Esophagus muscularis mucosa (tissue), 4 donors: ENCODE results near the gene ENDOG. TPM values are rescaled to one million over a fixed set of nuclear protein-coding genes. Genes with fewer than 3 reads are reported as not detected.
"Not testable (repeated sequence)": the region's sequence is repeated elsewhere in the genome, so short reads cannot be mapped to it uniquely, and the experiment has no call there.

Experiments used
- DNase-seq: peaks from one replicate; pipeline ENCODE4 v3.0.0-alpha.2; 2017; ENCODE audit errors: extremely low spot score
- H3K27ac ChIP-seq, 4 donors: fragments of 200-600 bp; sonication (generic); replicated peaks in 1 of 4; 1 replicate in 3 of 4; 2 replicates in 1 of 4; pipeline ENCODE4 v1.5.1; 2016 to 2019; ENCODE audit warnings: mild to moderate bottlenecking in 1 of 4
- H3K27me3 ChIP-seq, 4 donors: fragments of 200-600 bp; sonication (generic); one replicate each; pipeline versions ENCODE4 v1.5.1 to v1.6.0; 2016 to 2019
- H3K36me3 ChIP-seq, 4 donors: fragments of 200-600 bp; sonication (generic); one replicate each; pipeline ENCODE4 v1.5.1; 2016 to 2019
- H3K4me1 ChIP-seq, 4 donors: fragments of 200-600 bp; sonication (generic); one replicate each; pipeline ENCODE4 v1.5.1; 2016 to 2019
- H3K4me3 ChIP-seq, 4 donors: fragments of 200-600 bp; sonication (generic); 1 replicate in 2 of 4; 2 replicates in 2 of 4; pipeline ENCODE4 v1.5.1; 2016 to 2019; ENCODE audit warnings: mild to moderate bottlenecking in 4 of 4, moderate library complexity in 1 of 4
- H3K9me3 ChIP-seq, 4 donors: fragments of 200-600 bp; sonication (generic); 1 replicate in 3 of 4; 2 replicates in 1 of 4; pipeline ENCODE4 v1.5.1; 2016 to 2019
- EP300 ChIP-seq: sonication (generic); formaldehyde crosslinking; IDR thresholded peaks from one replicate; pipeline ENCODE4 v1.6.1; 2017; ENCODE audit warnings: antibody characterized with exemption
- POLR2A ChIP-seq: fragments of 450-650 bp; IDR thresholded peaks from one replicate; pipeline ENCODE4 v1.6.1; 2017; ENCODE audit warnings: antibody characterized with exemption, moderate library complexity, mild to moderate bottlenecking, low read depth
- POLR2AphosphoS5 ChIP-seq, 2 donors: sonication (generic); formaldehyde crosslinking; IDR thresholded peaks; one replicate each; pipeline ENCODE4 v1.6.1; 2017; ENCODE audit warnings: antibody characterized with exemption in 2 of 2
- WGBS: methylation state at CpG from one replicate; pipeline ENCODE4 v1.1.5; 2018; 5-methylcytosine and 5-hydroxymethylcytosine counted together
- intact Hi-C: fragments of 100-400 bp; cut with DNase I; formaldehyde crosslinking; loops from one replicate; pipeline ENCODE4 v1.15.1; 2023
- total RNA-seq, 4 donors: library from RNA; depleted of rRNA; stranded (reverse); fragments of >200 nt; gene quantifications; one replicate each; pipeline versions ENCODE4 v1.1.0 to v1.2.1, GENCODE V29; 2016
- TF ChIP-seq, protein P1 (sequence below), 3 experiments: fragments of 200-600 bp in 2 of 3; fragments of 450-650 bp in 1 of 3; sonication (generic) in 2 of 3; IDR thresholded peaks; one replicate each; pipeline ENCODE4 v1.5.1; 2017 to 2019; ENCODE audit warnings: antibody characterized with exemption in 3 of 3, mild to moderate bottlenecking in 2 of 3, moderate library complexity in 1 of 3

The ENDOG gene
- total RNA-seq, 4 donors from 2014 or later: 21.4 to 44.5 (median 37.5) TPM

DNA sequence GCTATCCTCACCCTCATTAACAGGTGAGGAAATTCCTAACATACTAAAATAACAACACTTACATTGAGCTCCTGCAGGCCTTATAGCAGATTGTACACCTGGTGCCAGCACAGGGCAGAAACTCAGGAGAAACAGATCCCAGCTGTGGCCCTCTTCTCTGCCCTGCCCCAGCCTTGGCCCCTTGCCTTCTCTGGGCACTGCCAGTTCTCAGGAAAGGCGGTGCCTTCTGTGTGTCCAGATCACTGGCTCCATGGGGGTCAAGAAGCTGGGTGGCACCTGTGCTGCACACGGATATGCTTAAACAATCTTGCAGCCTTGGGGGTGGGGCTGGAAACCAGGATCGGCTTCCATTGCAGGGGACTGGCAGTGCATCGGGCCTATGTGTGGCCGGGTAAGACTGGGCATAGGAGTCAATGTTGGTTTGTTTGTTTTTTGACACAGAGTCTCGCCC, 44.1 kb downstream of the ENDOG start:
- intact Hi-C loops: no loop called here
- no peak for DNase-seq
- H3K9me3 ChIP-seq: no peaks in the 10 kb centered on the region
- TF ChIP-seq POLR2A (no peak), EP300 (no peak), POLR2AphosphoS5 (IDR thresholded peaks at IDR 0.05) (no peak)
- TF ChIP-seq, protein P1, sequence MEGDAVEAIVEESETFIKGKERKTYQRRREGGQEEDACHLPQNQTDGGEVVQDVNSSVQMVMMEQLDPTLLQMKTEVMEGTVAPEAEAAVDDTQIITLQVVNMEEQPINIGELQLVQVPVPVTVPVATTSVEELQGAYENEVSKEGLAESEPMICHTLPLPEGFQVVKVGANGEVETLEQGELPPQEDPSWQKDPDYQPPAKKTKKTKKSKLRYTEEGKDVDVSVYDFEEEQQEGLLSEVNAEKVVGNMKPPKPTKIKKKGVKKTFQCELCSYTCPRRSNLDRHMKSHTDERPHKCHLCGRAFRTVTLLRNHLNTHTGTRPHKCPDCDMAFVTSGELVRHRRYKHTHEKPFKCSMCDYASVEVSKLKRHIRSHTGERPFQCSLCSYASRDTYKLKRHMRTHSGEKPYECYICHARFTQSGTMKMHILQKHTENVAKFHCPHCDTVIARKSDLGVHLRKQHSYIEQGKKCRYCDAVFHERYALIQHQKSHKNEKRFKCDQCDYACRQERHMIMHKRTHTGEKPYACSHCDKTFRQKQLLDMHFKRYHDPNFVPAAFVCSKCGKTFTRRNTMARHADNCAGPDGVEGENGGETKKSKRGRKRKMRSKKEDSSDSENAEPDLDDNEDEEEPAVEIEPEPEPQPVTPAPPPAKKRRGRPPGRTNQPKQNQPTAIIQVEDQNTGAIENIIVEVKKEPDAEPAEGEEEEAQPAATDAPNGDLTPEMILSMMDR (IDR thresholded peaks at IDR 0.05): no peak
- 89% methylated on average over 4 of the region's 6 CpGs for WGBS
- H3K27ac ChIP-seq: no peak overlapping the region
- H3K36me3 ChIP-seq: no peaks in the 10 kb centered on the region
- H3K4me1 ChIP-seq: peaks cover 0 to 7% (median 4%) of the 10 kb centered on the region in 4 donors
- no peaks in the 10 kb centered on the region for H3K27me3 ChIP-seq
- H3K4me3 ChIP-seq: no peak overlapping the region

DNA sequence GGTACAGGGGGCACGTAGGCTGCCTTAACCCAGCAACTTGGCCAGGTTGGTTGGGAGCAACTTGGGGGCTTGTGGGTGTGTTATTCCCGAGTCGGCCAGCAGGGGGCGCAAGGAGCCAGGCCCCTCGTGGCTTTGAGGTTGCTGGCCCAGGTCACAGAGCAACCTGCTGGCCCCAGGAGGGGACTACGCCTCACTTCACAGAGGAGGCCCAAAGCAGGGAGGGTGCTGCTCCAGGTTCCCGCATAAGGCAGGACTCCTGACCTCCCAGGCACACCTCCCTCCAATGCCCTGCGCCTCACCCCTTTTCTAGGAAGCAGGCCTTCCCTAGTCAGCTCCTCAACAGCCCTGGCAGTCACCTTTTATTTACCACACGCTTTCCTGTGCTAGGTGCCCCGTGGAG, 45.3 kb downstream of the ENDOG start:
- no peak overlapping the region for H3K27ac ChIP-seq
- H3K27me3 ChIP-seq: no peaks in the 10 kb centered on the region
- H3K9me3 ChIP-seq: no peaks in the 10 kb centered on the region

DNA sequence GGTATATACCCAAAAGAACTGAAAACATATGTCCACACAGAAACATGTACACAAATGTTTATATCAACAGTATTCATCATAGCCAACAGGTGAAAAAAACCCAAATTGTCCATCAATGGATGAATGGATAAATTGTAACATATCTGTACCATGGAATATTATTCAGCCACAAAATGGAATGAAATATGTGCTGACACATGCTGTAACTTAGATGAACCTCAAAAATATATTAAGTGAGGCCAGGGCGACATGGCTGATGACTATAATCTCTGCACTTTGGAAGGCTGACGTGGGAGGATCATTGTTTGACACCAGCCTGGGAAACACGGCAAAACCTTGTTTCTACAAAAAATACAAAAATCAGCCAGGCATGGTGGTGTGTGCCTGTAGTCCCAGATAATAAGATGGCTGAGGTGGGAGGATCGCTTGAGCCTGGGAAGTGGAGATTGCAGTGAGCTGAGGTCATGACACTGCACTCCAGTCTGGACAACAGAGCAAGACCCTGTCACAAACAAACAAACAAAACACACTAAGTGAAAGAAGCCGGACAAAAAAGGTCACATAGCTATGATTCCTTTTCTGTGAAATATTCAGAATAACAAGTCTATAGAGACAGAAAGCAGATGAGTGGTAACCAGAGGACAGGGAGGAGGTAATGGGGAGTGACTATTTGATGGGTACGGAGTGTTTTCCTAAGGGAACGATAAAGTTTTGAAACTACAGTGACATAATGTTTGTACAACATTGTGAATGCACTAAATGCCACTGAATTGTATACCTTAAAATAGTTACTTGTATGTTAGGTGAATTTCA, 52.0 kb downstream of the ENDOG start:
- Histone ChIP-seq H3K4me1 (no peaks in the 10 kb centered on the region), H3K36me3 (peaks cover 0 to 19% (median 4%) of the 10 kb centered on the region in 4 donors), H3K4me3 (no peak overlapping the region), H3K27ac (no peak overlapping the region), H3K9me3 (no peaks in the 10 kb centered on the region), H3K27me3 (no peaks in the 10 kb centered on the region)
- intact Hi-C loops: no loop called here
- no peak for DNase-seq
- TF ChIP-seq POLR2AphosphoS5 (IDR thresholded peaks at IDR 0.05) (no peak), EP300 (no peak), POLR2A (no peak)
- TF ChIP-seq, protein P1 (IDR thresholded peaks at IDR 0.05): no peak
- 82% methylated on average over 7 of the region's 7 CpGs for WGBS

More for the DNA sequence above, 45.3 kb downstream of the ENDOG start:
- WGBS: 51% methylated on average over 5 of the region's 10 CpGs
- intact Hi-C loops: loop anchor here (1.0 kb wide), 1 partner anchor 65 kb away; no protein-coding TSS in a partner anchor
- TF ChIP-seq POLR2AphosphoS5 (IDR thresholded peaks at IDR 0.05): peak in 1 of 2 donors; percentile 30
- no peak for TF ChIP-seq EP300
- TF ChIP-seq, protein P1 (IDR thresholded peaks at IDR 0.05): peak; percentile 91 to 98 (median 98)
- no peak for TF ChIP-seq POLR2A
- no peaks in the 10 kb centered on the region for H3K36me3 ChIP-seq
- no peak overlapping the region for H3K4me3 ChIP-seq
- peaks cover 0 to 7% (median 4%) of the 10 kb centered on the region in 4 donors for H3K4me1 ChIP-seq
- no peak for DNase-seq

DNA sequence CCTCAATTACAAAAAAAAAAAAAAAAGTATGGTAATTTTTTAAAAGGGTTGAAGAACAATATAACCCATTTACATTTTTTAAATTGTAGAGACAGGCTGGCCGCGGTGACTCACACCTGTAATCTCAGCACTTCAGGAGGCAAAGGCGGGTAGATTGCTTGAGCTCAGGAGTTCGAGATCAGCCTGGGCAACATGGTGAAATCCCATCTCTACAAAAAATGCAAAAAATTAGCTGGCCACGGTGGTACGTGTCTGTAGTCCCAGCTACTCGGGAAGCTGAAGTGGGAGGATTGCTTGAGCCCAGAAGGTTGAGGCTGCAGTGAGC, 52.6 kb downstream of the ENDOG start:
- H3K36me3 ChIP-seq: peaks cover 0 to 19% (median 4%) of the 10 kb centered on the region in 4 donors

More for the DNA sequence above, 52.6 kb downstream of the ENDOG start:
- H3K4me1 ChIP-seq, DNase-seq, H3K27ac ChIP-seq, H3K9me3 ChIP-seq, H3K27me3 ChIP-seq, intact Hi-C loops, H3K4me3 ChIP-seq: not testable (repeated sequence)
- WGBS: 95% methylated on average over 7 of the region's 7 CpGs

Other genes starting within 250 kb of the ENDOG start
- 10 to 100 TPM; 27.8 to 54.8 (median 39.2) TPM for gene DYNC2I2, start 161.7 kb upstream of the ENDOG start, total RNA-seq
- gene SET, start 129.3 kb upstream of the ENDOG start, total RNA-seq: 100 to 1,000 TPM; 170 to 239 (median 205) TPM
- gene PKN3, start 116.0 kb upstream of the ENDOG start, total RNA-seq: 1 to 10 TPM; 4.0 to 10.0 (median 7.6) TPM
- 10 to 100 TPM; 23.3 to 35.7 (median 29.8) TPM for gene ZDHHC12, start 94.4 kb upstream of the ENDOG start, total RNA-seq
- 100 to 1,000 TPM in 1 of 4 donors, 10 to 100 TPM in 3; 56.5 to 114 (median 79.4) TPM for gene ZER1, start 46.6 kb upstream of the ENDOG start, total RNA-seq
- gene TBC1D13, start 31.2 kb upstream of the ENDOG start, total RNA-seq: 10 to 100 TPM; 12.4 to 20.8 (median 16.1) TPM
- gene SPOUT1, start 11.3 kb downstream of the ENDOG start, total RNA-seq: 10 to 100 TPM; 15.3 to 36.5 (median 19.8) TPM
- 1 to 10 TPM; 4.3 to 8.4 (median 6.2) TPM for gene KYAT1, start 63.5 kb downstream of the ENDOG start, total RNA-seq
- 10 to 100 TPM; 39.5 to 94.2 (median 55.6) TPM for gene LRRC8A, start 63.6 kb downstream of the ENDOG start, total RNA-seq
- 10 to 100 TPM; 10.4 to 22.3 (median 12.0) TPM for gene PHYHD1, start 102.5 kb downstream of the ENDOG start, total RNA-seq
- gene DOLK, start 129.1 kb downstream of the ENDOG start, total RNA-seq: 10 to 100 TPM; 10.4 to 20.7 (median 14.1) TPM
- 10 to 100 TPM; 22.9 to 34.0 (median 29.4) TPM for gene NUP188, start 129.2 kb downstream of the ENDOG start, total RNA-seq
- gene SH3GLB2, start 209.8 kb downstream of the ENDOG start, total RNA-seq: 10 to 100 TPM; 71.6 to 92.3 (median 88.5) TPM
- gene MIGA2, start 218.1 kb downstream of the ENDOG start, total RNA-seq: 10 to 100 TPM; 23.9 to 44.2 (median 32.1) TPM